Measurements from ENCODE around the gene KIF3A. TPM values are rescaled to one million over a fixed set of nuclear protein-coding genes. Genes with fewer than 3 reads are reported as not detected.

KIF3A gene
- total RNA-seq, 1 donor from 2014 or later, result 5.2 TPM

- DNase-seq (ENCODE audit: low spot score), result no peak
Measured at GRCh38 chr5:132679166-132679565, 58.2 kb downstream of the KIF3A start.

GRCh38 chr5:132678735-132679134 lies 58.6 kb downstream of the KIF3A start:
- no peak for DNase-seq (ENCODE audit: low spot score)

- DNase-seq (ENCODE audit: low spot score), result no peak
Measured at GRCh38 chr5:132677682-132678400, 59.5 kb downstream of the KIF3A start.

GRCh38 chr5:132677191-132677590 lies 60.2 kb downstream of the KIF3A start:
- no peak for DNase-seq (ENCODE audit: low spot score)

- DNase-seq (ENCODE audit: low spot score), result no peak
Measured at GRCh38 chr5:132675936-132676689, 61.2 kb downstream of the KIF3A start.

GRCh38 chr5:132674671-132675506 lies 62.5 kb downstream of the KIF3A start:
- DNase-seq (ENCODE audit: low spot score), result no peak

- no peak for DNase-seq (ENCODE audit: low spot score)
Measured at GRCh38 chr5:132673939-132674630, 63.3 kb downstream of the KIF3A start, which contains the start of gene IL4. TSS of gene IL4 (plus strand) at chr5:132673989. CDS start at chr5:132674051, 62 bp downstream.

GRCh38 chr5:132673488-132673887 lies 63.9 kb downstream of the KIF3A start:
- DNase-seq (ENCODE audit: low spot score), result no peak

- no peak for DNase-seq (ENCODE audit: low spot score)
Measured at GRCh38 chr5:132671000-132671399, 66.3 kb downstream of the KIF3A start.

GRCh38 chr5:132669966-132670882 lies 67.1 kb downstream of the KIF3A start:
- no peak for DNase-seq (ENCODE audit: low spot score)

GRCh38 chr5:132669455-132669820 lies 67.9 kb downstream of the KIF3A start:
- DNase-seq (ENCODE audit: low spot score), result no peak

- no peak for DNase-seq (ENCODE audit: low spot score)
Measured at GRCh38 chr5:132668706-132669454, 68.5 kb downstream of the KIF3A start.

GRCh38 chr5:132667761-132668705 lies 69.3 kb downstream of the KIF3A start:
- DNase-seq (ENCODE audit: low spot score), result no peak

- DNase-seq (ENCODE audit: low spot score), result no peak
Measured at GRCh38 chr5:132667309-132667708, 70.0 kb downstream of the KIF3A start.

GRCh38 chr5:132666310-132667123 lies 70.8 kb downstream of the KIF3A start:
- no peak for DNase-seq (ENCODE audit: low spot score)

- DNase-seq (ENCODE audit: low spot score), result no peak
Measured at GRCh38 chr5:132665574-132666080, 71.7 kb downstream of the KIF3A start.

- no peak for DNase-seq (ENCODE audit: low spot score)
Measured at GRCh38 chr5:132664696-132665209, 72.6 kb downstream of the KIF3A start.
